AG04450 (cell line): ENCODE results near the gene FOXO1. TPM values are rescaled to one million over a fixed set of nuclear protein-coding genes. Genes with fewer than 3 reads are reported as not detected.

ENCODE experiments used
- CTCF ChIA-PET: fragments of 300-600, 350-600 bp; formaldehyde crosslinking; extraction: SDS; loops from one replicate; lab custom pipeline; 2022; ENCODE audit warnings: antibody characterized with exemption, inconsistent platforms; lab: Charles Lee
- POLR2A ChIA-PET: fragments of 350-600 bp; formaldehyde crosslinking; extraction: SDS; loops from one replicate; lab custom pipeline; 2021; ENCODE audit warnings: antibody characterized with exemption, inconsistent platforms; lab: Yijun Ruan, JAX
- DNase-seq: peaks from one replicate; pipeline ENCODE4 v3.0.0-alpha.2; 2011; ENCODE audit warnings: low read depth, low spot score
- H3K27ac ChIP-seq: one replicate; pipeline ENCODE4 v1.5.1; 2012; ENCODE audit warnings: low read depth, low read length, control low read depth
- H3K27me3 ChIP-seq: one replicate; pipeline ENCODE4 v1.6.0; 2012; ENCODE audit warnings: low read length; ENCODE audit not compliant: control insufficient read depth, insufficient read depth
- H3K4me3 ChIP-seq: 2 replicates; pipeline ENCODE4 v1.5.1; 2011; ENCODE audit warnings: mild to moderate bottlenecking, low read depth, low read length, control low read depth
- H3K9me3 ChIP-seq: 2 replicates; pipeline ENCODE4 v1.5.1; 2012; ENCODE audit warnings: low read length; ENCODE audit not compliant: control insufficient read depth, insufficient read depth
- CTCF ChIP-seq: IDR thresholded peaks from 2 replicates; pipeline ENCODE4 v1.5.1; 2011; ENCODE audit warnings: low read depth, low read length, control low read depth, inconsistent platforms
- polyA plus RNA-seq: library from polyadenylated mRNA; depleted of rRNA; stranded (reverse); fragments of >200 nt; gene quantifications from 2 replicates; pipeline ENCODE4 v1.2.3, GENCODE V29; 2011

The FOXO1 gene
- polyA plus RNA-seq, 1 experiment = 0.19 TPM

DNA sequence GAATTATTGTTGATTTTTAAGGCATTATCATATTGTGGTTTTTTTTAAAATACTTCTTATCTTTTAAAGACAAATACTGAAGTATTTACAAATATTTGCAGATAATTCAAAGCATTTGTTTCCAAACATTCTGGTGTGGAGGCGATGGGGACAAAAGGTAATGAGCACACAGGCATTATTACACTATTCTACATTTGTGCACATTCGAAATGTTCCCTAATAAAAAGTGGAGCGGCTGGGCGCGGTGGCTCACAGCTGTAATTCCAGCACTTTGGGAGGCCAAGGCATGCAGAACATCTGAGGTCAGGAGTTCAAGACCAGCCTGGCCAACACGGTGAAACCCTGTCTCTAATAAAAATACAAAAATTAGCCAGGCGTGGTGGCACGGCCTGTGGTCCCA lies 133.4 kb downstream of the FOXO1 start:
- Histone ChIP-seq H3K27me3 (no peaks in the 10 kb centered on the region), H3K4me3 (no peak overlapping the region), H3K27ac (no peak overlapping the region), H3K9me3 (peaks cover 6% of the 10 kb centered on the region; the same call in 1 of the 2 replicates)
- ChIA-PET POLR2A (interaction anchor here (0.6 kb wide), 1 partner anchor 1766 kb away, joined by 3 read pairs; no protein-coding TSS in a partner anchor), CTCF (no interaction called here)
- DNase-seq = no peak
- TF ChIP-seq CTCF = no peak

DNA sequence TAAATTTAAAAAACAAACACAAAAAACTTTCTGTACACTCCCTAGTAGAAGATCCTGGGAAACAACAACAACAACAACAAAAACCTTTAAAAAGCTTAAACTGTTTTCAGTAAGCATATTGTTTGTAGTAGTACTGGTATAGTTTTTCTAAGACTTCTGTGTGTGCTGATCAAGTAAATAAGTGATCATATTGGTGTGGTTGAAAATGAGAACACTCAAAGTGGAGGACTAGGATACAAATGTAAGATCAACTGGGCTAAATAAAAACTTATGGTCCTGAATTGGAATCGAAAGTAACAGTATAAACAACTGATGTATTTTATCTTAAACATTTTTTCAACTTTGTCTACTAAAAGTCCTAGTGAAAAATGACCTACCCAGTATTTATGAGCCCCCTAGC lies 135.5 kb downstream of the FOXO1 start:
- POLR2A ChIA-PET = no interaction called here
- Histone ChIP-seq H3K9me3 (peaks cover 6% of the 10 kb centered on the region; the same call in 1 of the 2 replicates), H3K27ac (no peak overlapping the region), H3K4me3 (no peak overlapping the region), H3K27me3 (no peaks in the 10 kb centered on the region)
- no peak for TF ChIP-seq CTCF
- DNase-seq = no peak
- CTCF ChIA-PET = no interaction called here

DNA sequence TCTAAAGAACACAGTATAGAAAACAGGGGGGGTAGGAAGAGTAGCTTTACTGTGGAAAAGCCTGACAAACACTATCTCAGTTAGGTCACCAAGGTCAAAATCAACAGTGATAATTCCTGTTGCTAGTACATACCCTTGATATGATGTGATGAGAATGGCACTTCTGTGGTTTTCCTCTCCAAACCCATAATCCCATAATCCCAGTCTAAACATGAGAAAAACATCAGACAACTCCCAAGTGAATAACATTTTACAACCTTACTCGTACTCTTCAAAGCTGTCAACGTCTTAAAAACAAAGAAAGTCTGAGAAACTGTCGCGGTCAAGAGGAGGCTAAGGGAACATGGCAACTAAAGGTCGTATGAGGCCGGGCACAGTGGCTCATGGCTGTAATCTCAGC lies 137.6 kb downstream of the FOXO1 start:
- POLR2A ChIA-PET = no interaction called here
- H3K9me3 ChIP-seq = no peaks in the 10 kb centered on the region
- TF ChIP-seq CTCF = no peak
- CTCF ChIA-PET = no interaction called here
- H3K4me3 ChIP-seq = no peak overlapping the region
- no peaks in the 10 kb centered on the region for H3K27me3 ChIP-seq
- no peak for DNase-seq
- no peak overlapping the region for H3K27ac ChIP-seq

GRCh38 chr13:40527914-40528313 lies 138.5 kb downstream of the FOXO1 start:
- POLR2A ChIA-PET = no interaction called here
- Histone ChIP-seq H3K9me3 (no peaks in the 10 kb centered on the region), H3K27me3 (no peaks in the 10 kb centered on the region), H3K4me3 (no peak overlapping the region), H3K27ac (no peak overlapping the region)
- CTCF ChIA-PET = no interaction called here
- DNase-seq = no peak
- no peak for TF ChIP-seq CTCF

DNA sequence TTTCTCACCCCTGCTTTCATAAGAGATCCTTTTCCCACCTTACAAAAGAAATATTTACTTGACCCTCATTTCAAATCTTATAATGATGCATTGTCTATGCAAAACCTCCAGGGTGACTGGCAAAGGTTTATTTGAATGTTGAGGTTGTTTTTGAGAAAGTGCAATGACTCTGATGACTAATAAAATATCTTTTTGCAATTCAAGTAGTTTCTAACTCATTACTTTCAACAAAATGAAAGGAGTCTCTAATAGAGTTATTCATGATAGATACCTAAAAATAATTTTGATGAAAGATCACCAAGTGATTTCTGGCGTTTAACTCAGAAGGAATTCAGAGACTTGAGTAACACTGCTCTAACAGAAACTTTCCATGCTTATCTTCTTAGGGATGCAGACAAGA lies 144.2 kb downstream of the FOXO1 start:
- POLR2A ChIA-PET = no interaction called here

More for the DNA sequence above, 144.2 kb downstream of the FOXO1 start:
- H3K27ac ChIP-seq = no peak overlapping the region
- DNase-seq = no peak
- no peak for TF ChIP-seq CTCF
- H3K9me3 ChIP-seq = no peaks in the 10 kb centered on the region
- no peak overlapping the region for H3K4me3 ChIP-seq
- CTCF ChIA-PET = no interaction called here
- H3K27me3 ChIP-seq = no peaks in the 10 kb centered on the region
